ENCODE data around the gene DDX1. TPM values are rescaled to one million over a fixed set of nuclear protein-coding genes. Genes with fewer than 3 reads are reported as not detected.

Gene DDX1
- total RNA-seq, 4 donors from 2014 or later, result 40.0 to 90.0 (median 52.4) TPM

DNA sequence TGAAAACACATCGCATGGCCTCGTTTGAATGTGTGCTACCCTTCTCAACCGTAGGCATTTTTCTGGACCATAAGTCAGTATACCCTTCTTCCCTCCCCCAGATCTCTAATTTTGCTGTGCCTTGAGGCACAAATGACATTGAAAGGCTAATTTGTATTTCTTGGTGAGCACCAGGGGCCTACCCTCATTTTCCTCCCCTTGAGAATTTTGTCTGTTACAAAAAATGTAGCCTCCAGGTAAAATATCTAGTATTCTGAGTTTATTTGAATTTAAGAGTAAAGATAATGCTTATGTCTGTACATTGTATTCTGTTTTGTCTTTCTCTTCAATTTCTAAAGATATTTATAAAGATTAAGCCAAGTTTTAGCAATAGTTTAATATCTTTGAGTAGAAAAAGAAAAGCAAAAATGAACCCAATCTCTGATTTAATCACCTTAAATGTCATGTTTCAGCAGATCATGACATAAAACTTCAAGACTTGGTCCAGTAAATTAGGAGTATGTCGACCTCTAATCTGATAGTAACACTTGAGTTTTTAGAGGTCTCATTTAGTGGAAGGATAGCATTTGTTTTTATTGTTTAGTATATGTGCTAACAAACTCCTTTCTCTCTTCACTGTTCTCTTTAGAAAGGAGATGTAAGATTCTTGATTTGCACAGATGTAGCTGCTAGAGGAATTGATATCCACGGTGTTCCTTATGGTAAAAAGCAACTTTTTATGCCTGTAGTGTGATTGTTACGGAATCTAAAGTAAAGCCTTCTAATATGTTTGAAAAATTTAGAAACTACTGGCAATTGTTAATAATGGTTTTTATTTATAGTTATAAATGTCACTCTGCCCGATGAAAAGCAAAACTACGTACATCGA, 36.4 kb downstream of the DDX1 start:
- Histone ChIP-seq H3K36me3 (peaks cover 0 to 97% (median 0%) of the 10 kb centered on the region in 3 donors), H3K27ac (no peak overlapping the region), H3K9me3 (no peaks in the 10 kb centered on the region), H3K4me3 (no peak overlapping the region), H3K4me1 (no peaks in the 10 kb centered on the region), H3K27me3 (no peaks in the 10 kb centered on the region)
- DNase-seq, result no peak
- no peak for TF ChIP-seq POLR2A (IDR thresholded peaks at IDR 0.05)
- TF ChIP-seq, protein P1, sequence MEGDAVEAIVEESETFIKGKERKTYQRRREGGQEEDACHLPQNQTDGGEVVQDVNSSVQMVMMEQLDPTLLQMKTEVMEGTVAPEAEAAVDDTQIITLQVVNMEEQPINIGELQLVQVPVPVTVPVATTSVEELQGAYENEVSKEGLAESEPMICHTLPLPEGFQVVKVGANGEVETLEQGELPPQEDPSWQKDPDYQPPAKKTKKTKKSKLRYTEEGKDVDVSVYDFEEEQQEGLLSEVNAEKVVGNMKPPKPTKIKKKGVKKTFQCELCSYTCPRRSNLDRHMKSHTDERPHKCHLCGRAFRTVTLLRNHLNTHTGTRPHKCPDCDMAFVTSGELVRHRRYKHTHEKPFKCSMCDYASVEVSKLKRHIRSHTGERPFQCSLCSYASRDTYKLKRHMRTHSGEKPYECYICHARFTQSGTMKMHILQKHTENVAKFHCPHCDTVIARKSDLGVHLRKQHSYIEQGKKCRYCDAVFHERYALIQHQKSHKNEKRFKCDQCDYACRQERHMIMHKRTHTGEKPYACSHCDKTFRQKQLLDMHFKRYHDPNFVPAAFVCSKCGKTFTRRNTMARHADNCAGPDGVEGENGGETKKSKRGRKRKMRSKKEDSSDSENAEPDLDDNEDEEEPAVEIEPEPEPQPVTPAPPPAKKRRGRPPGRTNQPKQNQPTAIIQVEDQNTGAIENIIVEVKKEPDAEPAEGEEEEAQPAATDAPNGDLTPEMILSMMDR (IDR thresholded peaks at IDR 0.05), result no peak

DNA sequence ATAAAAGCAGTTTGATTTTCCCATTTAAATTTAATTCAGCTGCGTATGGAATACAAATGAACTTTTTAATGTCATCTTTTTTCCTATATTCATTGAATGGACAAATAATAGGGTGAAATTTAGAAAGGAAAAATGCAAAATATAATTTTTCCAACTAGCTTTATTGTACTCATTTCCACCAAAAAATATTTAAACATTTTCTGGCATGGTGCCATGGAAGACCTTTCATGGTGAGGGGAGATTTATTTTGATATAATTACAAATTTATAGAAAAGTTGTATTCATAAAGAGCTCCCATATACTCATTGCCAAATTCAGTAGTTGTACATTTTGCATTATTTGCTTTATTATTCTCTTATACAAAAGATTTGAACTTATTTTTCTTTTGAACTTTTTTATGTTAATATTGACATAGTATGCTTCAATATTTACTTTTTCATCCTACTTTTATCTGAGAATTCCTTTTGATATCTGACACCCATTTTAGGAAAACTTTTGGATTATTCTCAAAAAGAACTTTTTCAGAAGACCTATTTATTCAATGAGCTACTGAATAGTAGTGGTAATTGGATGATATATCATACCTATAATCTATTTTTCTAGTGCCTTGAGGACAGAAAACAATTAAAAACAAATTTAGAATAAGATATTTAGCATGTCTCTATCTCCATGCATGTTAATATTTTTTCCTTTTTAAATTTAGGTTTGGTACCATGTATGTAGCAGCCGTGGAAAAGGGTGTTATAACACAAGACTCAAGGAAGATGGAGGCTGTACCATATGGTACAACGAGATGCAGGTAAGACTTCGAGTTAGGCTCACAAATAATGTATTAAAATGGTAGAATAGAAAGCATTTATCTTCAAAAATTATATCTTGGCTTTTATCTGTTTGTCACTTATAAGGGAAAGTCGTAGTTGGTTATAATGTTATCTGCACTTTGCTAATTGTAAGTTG, 37.5 kb downstream of the DDX1 start:
- no peak for DNase-seq
- TF ChIP-seq POLR2A (IDR thresholded peaks at IDR 0.05), result no peak
- TF ChIP-seq, protein P1 (IDR thresholded peaks at IDR 0.05), result no peak
- H3K4me1 ChIP-seq, result no peaks in the 10 kb centered on the region
- no peak overlapping the region for H3K27ac ChIP-seq
- no peak overlapping the region for H3K4me3 ChIP-seq
- H3K36me3 ChIP-seq, result peaks cover 0 to 97% (median 0%) of the 10 kb centered on the region in 3 donors
- H3K27me3 ChIP-seq, result no peaks in the 10 kb centered on the region
- no peaks in the 10 kb centered on the region for H3K9me3 ChIP-seq

DNA sequence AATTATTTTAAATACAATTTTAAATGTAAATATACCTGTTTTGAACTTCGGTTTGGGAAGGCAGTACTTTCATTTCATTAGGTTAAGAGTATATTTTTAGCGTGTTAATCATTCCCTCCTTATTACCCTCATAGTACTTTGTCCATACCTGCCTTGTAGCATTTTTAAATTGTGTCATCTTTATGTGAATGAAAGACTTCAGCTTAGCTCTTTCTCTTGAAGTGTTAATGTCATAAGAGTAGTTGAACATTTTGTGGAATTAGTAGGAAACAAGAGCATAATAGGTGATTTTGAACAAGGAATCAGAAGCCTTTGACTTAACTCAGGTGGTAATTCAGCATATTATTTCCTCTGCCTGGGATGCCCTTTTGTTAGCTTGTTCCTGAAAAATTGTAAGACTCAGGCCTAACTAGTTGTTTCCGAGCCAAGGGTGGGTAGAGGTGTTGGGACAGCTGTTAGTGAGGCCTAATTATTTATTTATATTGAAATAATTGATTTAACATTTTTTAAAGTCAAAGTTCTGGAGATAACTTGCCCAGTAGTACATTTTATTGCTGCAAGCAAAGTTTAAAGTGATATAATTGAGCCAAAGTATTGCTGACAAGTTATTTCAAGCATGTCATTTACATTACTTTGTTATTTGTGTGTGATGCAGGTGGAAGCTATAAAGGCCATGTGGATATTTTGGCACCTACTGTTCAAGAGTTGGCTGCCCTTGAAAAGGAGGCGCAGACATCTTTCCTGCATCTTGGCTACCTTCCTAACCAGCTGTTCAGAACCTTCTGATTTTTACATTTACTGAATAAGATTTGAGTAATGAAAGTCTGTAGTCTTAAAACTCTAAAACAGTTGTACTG, 38.7 kb downstream of the DDX1 start:
- H3K9me3 ChIP-seq, result no peaks in the 10 kb centered on the region
- peaks cover 0 to 91% (median 0%) of the 10 kb centered on the region in 3 donors for H3K36me3 ChIP-seq
- no peaks in the 10 kb centered on the region for H3K4me1 ChIP-seq
- no peak overlapping the region for H3K27ac ChIP-seq
- TF ChIP-seq POLR2A (IDR thresholded peaks at IDR 0.05), result no peak
- TF ChIP-seq, protein P1 (IDR thresholded peaks at IDR 0.05), result no peak
- DNase-seq, result no peak
- no peaks in the 10 kb centered on the region for H3K27me3 ChIP-seq
- H3K4me3 ChIP-seq, result no peak overlapping the region

DNA sequence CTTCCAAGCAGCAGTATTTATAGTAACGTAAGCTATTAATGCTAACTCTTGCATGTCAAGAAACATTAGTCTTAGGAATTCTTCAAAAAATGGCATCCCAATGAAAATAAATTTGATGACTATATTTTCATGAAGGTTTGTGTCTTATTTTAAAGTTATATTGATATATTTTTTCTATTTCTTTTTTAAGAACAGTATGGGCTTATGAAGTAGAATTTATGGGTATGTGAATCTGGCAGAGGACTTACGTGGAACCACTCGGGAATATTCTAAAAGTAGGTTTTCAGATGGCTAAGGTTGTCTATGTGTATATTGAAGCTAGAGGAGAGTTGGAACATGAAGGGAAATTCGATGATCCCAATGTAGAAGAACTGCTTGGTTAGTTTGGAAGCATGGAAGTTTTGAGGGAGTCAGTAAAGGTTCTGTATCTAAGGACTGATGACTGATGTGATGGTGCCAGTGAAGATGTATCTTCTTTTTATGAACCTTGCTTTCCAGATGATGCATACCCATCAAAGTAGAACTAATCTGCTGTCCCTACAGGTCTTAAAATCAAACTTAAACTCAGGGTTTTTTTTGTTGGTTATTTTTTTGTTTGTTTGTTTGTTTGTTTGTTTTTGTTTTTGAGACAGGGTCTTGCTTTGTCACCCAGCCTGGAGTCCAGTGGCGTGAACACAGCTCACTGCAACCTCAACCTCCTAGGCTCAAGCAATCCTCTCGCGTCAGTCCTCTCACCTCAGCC, 39.5 kb downstream of the DDX1 start:
- no peaks in the 10 kb centered on the region for H3K9me3 ChIP-seq
- H3K27ac ChIP-seq, result no peak overlapping the region
- peaks cover 0 to 85% (median 0%) of the 10 kb centered on the region in 3 donors for H3K36me3 ChIP-seq
- DNase-seq, result no peak
- H3K4me1 ChIP-seq, result no peaks in the 10 kb centered on the region
- no peaks in the 10 kb centered on the region for H3K27me3 ChIP-seq
- no peak overlapping the region for H3K4me3 ChIP-seq
- no peak for TF ChIP-seq POLR2A (IDR thresholded peaks at IDR 0.05)
- TF ChIP-seq, protein P1 (IDR thresholded peaks at IDR 0.05), result no peak
